Gastroesophageal sphincter (tissue), 3 donors: ENCODE data around the gene NEU3.

ENCODE experiments used
- CTCF ChIP-seq, 4 experiments: fragments of 200-600 bp in 2 of 4; fragments of 450-650 bp in 2 of 4; sonication (generic) in 1 of 4; IDR thresholded peaks; one replicate each; pipeline ENCODE4 v1.5.1; 2017 to 2019; ENCODE audit warnings: antibody characterized with exemption in 4 of 4, mild to moderate bottlenecking in 2 of 4, moderate library complexity in 2 of 4
- EP300 ChIP-seq: sonication (generic); formaldehyde crosslinking; IDR thresholded peaks from one replicate; pipeline ENCODE4 v1.6.1; 2017; ENCODE audit warnings: antibody characterized with exemption, mild to moderate bottlenecking
- POLR2A ChIP-seq, 2 donors: fragments of 450-650 bp; IDR thresholded peaks; one replicate each; pipeline ENCODE4 v1.6.1; 2017; ENCODE audit warnings: antibody characterized with exemption in 2 of 2, mild to moderate bottlenecking in 2 of 2, moderate library complexity in 1 of 2

GRCh38 chr11:75028321-75028720 lies 39.6 kb downstream of the NEU3 start:
- TF ChIP-seq CTCF (IDR thresholded peaks at IDR 0.05) (no peak), POLR2A (IDR thresholded peaks at IDR 0.05) (no peak), EP300 (no peak)
